Thyroid gland (tissue), 4 donors: ENCODE results near the gene ARIH2. TPM values are rescaled to one million over a fixed set of nuclear protein-coding genes. Genes with fewer than 3 reads are reported as not detected.
A peak's percentile ranks its signal among the peaks of the same experiment; 100 is the strongest.

Experiments used
- DNase-seq, 2 donors: peaks; one replicate each; pipeline ENCODE4 v3.0.0-alpha.2; 2019
- H3K27ac ChIP-seq, 3 donors: fragments of 200-600 bp; sonication (generic); 1 replicate in 2 of 3; 2 replicates in 1 of 3; pipeline ENCODE4 v1.5.1; 2016 to 2019; ENCODE audit warnings: mild to moderate bottlenecking in 1 of 3, moderate library complexity in 1 of 3
- H3K27me3 ChIP-seq: fragments of 200-600 bp; sonication (generic); one replicate; pipeline ENCODE4 v1.5.1; 2019
- H3K36me3 ChIP-seq, 2 donors: fragments of 200-600 bp; sonication (generic); one replicate each; pipeline ENCODE4 v1.5.1; 2016 to 2019
- H3K4me1 ChIP-seq, 2 donors: fragments of 200-600 bp; sonication (generic); one replicate each; pipeline ENCODE4 v1.5.1; 2017 to 2019
- H3K4me3 ChIP-seq, 3 donors: fragments of 200-600 bp; sonication (generic); replicated peaks in 1 of 3; 1 replicate in 2 of 3; 2 replicates in 1 of 3; pipeline ENCODE4 v1.5.1; 2016; ENCODE audit warnings: mild to moderate bottlenecking in 1 of 3
- H3K9me3 ChIP-seq: fragments of 200-600 bp; sonication (generic); one replicate; pipeline ENCODE4 v1.5.1; 2017
- CTCF ChIP-seq, 6 experiments: fragments of 200-600 bp in 3 of 6; fragments of 450-650 bp in 3 of 6; sonication (generic) in 3 of 6; IDR thresholded peaks; one replicate each; pipeline ENCODE4 v1.5.1; 2016 to 2019; ENCODE audit warnings: antibody characterized with exemption in 6 of 6, mild to moderate bottlenecking in 2 of 6, inconsistent platforms in 1 of 6, moderate library complexity in 1 of 6
- POLR2A ChIP-seq, 2 donors: fragments of 450-650 bp; IDR thresholded peaks; one replicate each; pipeline ENCODE4 v1.6.1; 2017; ENCODE audit warnings: antibody characterized with exemption in 2 of 2, mild to moderate bottlenecking in 2 of 2, moderate library complexity in 1 of 2
- WGBS, 2 donors: methylation state at CpG; one replicate each; pipeline ENCODE4 v1.1.5; 2017; 5-methylcytosine and 5-hydroxymethylcytosine counted together
- intact Hi-C: fragments of 100-400 bp; cut with DNase I; formaldehyde crosslinking; loops from one replicate; pipeline ENCODE4 v1.15.1; 2023
- total RNA-seq, 4 donors: library from RNA; depleted of rRNA; stranded (reverse); fragments of >200 nt; gene quantifications; one replicate each; pipeline ENCODE4 v1.2.3, GENCODE V29; 2016

The ARIH2 gene
- total RNA-seq, 4 donors from 2014 or later = 108 to 136 (median 117) TPM

GRCh38 chr3:48989796-48990635 is 71.4 kb downstream of the ARIH2 start, which contains the start of gene P4HTM:
Gene P4HTM (plus strand): TSS chr3:48990241. CDS start chr3:48990257, 16 bp downstream.
- Histone ChIP-seq H3K4me3 (peak within 1 kb of the TSS; percentile 40 to 80 (median 64)), H3K9me3 (no peaks in the 10 kb centered on the region), H3K27me3 (no peaks in the 10 kb centered on the region), H3K36me3 (peaks cover 0 to 7% of the 10 kb centered on the region in 2 donors), H3K27ac (peak within 1 kb of the TSS; percentile 81 to 83 (median 82)), H3K4me1 (peaks cover 16 to 18% of the 10 kb centered on the region in 2 donors)
- DNase-seq = peak; percentile 88 to 89
- intact Hi-C loops = no loop called here
- TF ChIP-seq CTCF (IDR thresholded peaks at IDR 0.05) = peak in 2 of 6 experiments; percentile 34 to 36
- TF ChIP-seq POLR2A (IDR thresholded peaks at IDR 0.05) = peak; percentile 20 to 47
- 0% methylated on average over 26 of the region's 91 CpGs; no CpG with 5 or more reads in 1 of the 2 donors for WGBS, 2 donors

GRCh38 chr3:48990636-48991469 is 72.2 kb downstream of the ARIH2 start:
- Histone ChIP-seq H3K36me3 (peaks cover 0 to 8% of the 10 kb centered on the region in 2 donors), H3K4me1 (peaks cover 16 to 18% of the 10 kb centered on the region in 2 donors), H3K27me3 (no peaks in the 10 kb centered on the region), H3K4me3 (peak overlapping the region; percentile 40 to 80 (median 64)), H3K9me3 (no peaks in the 10 kb centered on the region), H3K27ac (peak overlapping the region; percentile 53 to 83 (median 81))
- no peak for TF ChIP-seq POLR2A (IDR thresholded peaks at IDR 0.05)
- TF ChIP-seq CTCF (IDR thresholded peaks at IDR 0.05) = no peak
- 6 to 8% methylated on average over 20 to 28 of the region's 40 CpGs for WGBS, 2 donors
- intact Hi-C loops = no loop called here
- DNase-seq = peak; percentile 26 to 38

- Histone ChIP-seq H3K27ac (no peak overlapping the region), H3K36me3 (peaks cover 0 to 5% of the 10 kb centered on the region in 2 donors), H3K27me3 (no peaks in the 10 kb centered on the region), H3K4me3 (no peak overlapping the region), H3K9me3 (no peaks in the 10 kb centered on the region), H3K4me1 (peaks cover 16 to 18% of the 10 kb centered on the region in 2 donors)
- WGBS, 2 donors = 74 to 76% methylated on average over 5 of the region's 5 CpGs
- TF ChIP-seq CTCF (IDR thresholded peaks at IDR 0.05) (no peak), POLR2A (IDR thresholded peaks at IDR 0.05) (no peak)
- no peak for DNase-seq
- intact Hi-C loops = no loop called here
Observed at GRCh38 chr3:48991851-48992545, 73.4 kb downstream of the ARIH2 start.

- Histone ChIP-seq H3K36me3 (peaks cover 0 to 4% of the 10 kb centered on the region in 2 donors), H3K9me3 (no peaks in the 10 kb centered on the region), H3K27me3 (no peaks in the 10 kb centered on the region), H3K4me1 (peaks cover 15 to 17% of the 10 kb centered on the region in 2 donors), H3K27ac (no peak overlapping the region), H3K4me3 (no peak overlapping the region)
- intact Hi-C loops = no loop called here
- TF ChIP-seq CTCF (IDR thresholded peaks at IDR 0.05) (no peak), POLR2A (IDR thresholded peaks at IDR 0.05) (no peak)
- no peak for DNase-seq
Observed at GRCh38 chr3:48993834-48994233, 75.2 kb downstream of the ARIH2 start.
